ENCODE results near the gene GLIS1.

The GLIS1 gene

GRCh38 chr1:53585129-53585528 lies 153.8 kb downstream of the GLIS1 start:
- ChIA-PET CTCF (no interaction called here), POLR2A (no interaction called here)
- TF ChIP-seq FOXM1 (IDR thresholded peaks at IDR 0.05; ENCODE audit: borderline replicate concordance) (no peak), ZNF384 (IDR thresholded peaks at IDR 0.05) (no peak), PKNOX1 (IDR thresholded peaks at IDR 0.05) (no peak), CTBP1 (IDR thresholded peaks at IDR 0.05; ENCODE audit: borderline replicate concordance) (no peak), FOXA1 (IDR thresholded peaks at IDR 0.05) (no peak), ARNT (IDR thresholded peaks at IDR 0.05) (no peak), TARDBP (IDR thresholded peaks at IDR 0.05) (no peak), SUZ12 (IDR thresholded peaks at IDR 0.05) (no peak), FOXK2 (IDR thresholded peaks at IDR 0.05) (no peak), LEF1 (IDR thresholded peaks at IDR 0.05; ENCODE audit: borderline replicate concordance) (no peak), L3MBTL2 (conservative IDR thresholded peaks at IDR 0.05) (no peak), ELF4 (IDR thresholded peaks at IDR 0.05) (no peak), HDGF (IDR thresholded peaks at IDR 0.05; ENCODE audit: borderline replicate concordance) (no peak)
- no peak for DNase-seq (ENCODE audit: extremely low spot score)

GRCh38 chr1:53584777-53585107 lies 154.2 kb downstream of the GLIS1 start:
- ChIA-PET CTCF (no interaction called here), POLR2A (no interaction called here)
- TF ChIP-seq L3MBTL2 (conservative IDR thresholded peaks at IDR 0.05) (no peak), ZNF384 (IDR thresholded peaks at IDR 0.05) (no peak), NFRKB (IDR thresholded peaks at IDR 0.05) (no peak), FOXA1 (IDR thresholded peaks at IDR 0.05) (no peak), TARDBP (IDR thresholded peaks at IDR 0.05) (no peak), FOXK2 (IDR thresholded peaks at IDR 0.05) (no peak), LEF1 (IDR thresholded peaks at IDR 0.05; ENCODE audit: borderline replicate concordance) (no peak), BHLHE40 (IDR thresholded peaks at IDR 0.05; ENCODE audit: borderline replicate concordance) (no peak), PKNOX1 (IDR thresholded peaks at IDR 0.05) (no peak), ARNT (IDR thresholded peaks at IDR 0.05) (no peak), ELF4 (IDR thresholded peaks at IDR 0.05) (no peak), FOXM1 (IDR thresholded peaks at IDR 0.05; ENCODE audit: borderline replicate concordance) (no peak), HDGF (IDR thresholded peaks at IDR 0.05; ENCODE audit: borderline replicate concordance) (no peak), CTBP1 (IDR thresholded peaks at IDR 0.05; ENCODE audit: borderline replicate concordance) (no peak), SUZ12 (IDR thresholded peaks at IDR 0.05) (no peak), SP1 (IDR thresholded peaks at IDR 0.05) (no peak)
- DNase-seq (ENCODE audit: extremely low spot score): no peak

GRCh38 chr1:53583868-53584776 lies 154.8 kb downstream of the GLIS1 start:
- ChIA-PET POLR2A (no interaction called here), CTCF (no interaction called here)
- no peak for TF ChIP-seq TARDBP (IDR thresholded peaks at IDR 0.05)
- no peak for TF ChIP-seq HDGF (IDR thresholded peaks at IDR 0.05; ENCODE audit: borderline replicate concordance)
- TF ChIP-seq L3MBTL2 (conservative IDR thresholded peaks at IDR 0.05): no peak
- no peak for TF ChIP-seq FOXA1 (IDR thresholded peaks at IDR 0.05)
- TF ChIP-seq PKNOX1 (IDR thresholded peaks at IDR 0.05): no peak
- TF ChIP-seq SUZ12 (IDR thresholded peaks at IDR 0.05): no peak
- TF ChIP-seq NFRKB (IDR thresholded peaks at IDR 0.05): no peak
- TF ChIP-seq SP1 (IDR thresholded peaks at IDR 0.05): no peak
- TF ChIP-seq BHLHE40 (IDR thresholded peaks at IDR 0.05; ENCODE audit: borderline replicate concordance): no peak
- no peak for TF ChIP-seq LEF1 (IDR thresholded peaks at IDR 0.05; ENCODE audit: borderline replicate concordance)
- no peak for TF ChIP-seq ELF4 (IDR thresholded peaks at IDR 0.05)
- no peak for TF ChIP-seq FOXM1 (IDR thresholded peaks at IDR 0.05; ENCODE audit: borderline replicate concordance)
- no peak for DNase-seq (ENCODE audit: extremely low spot score)

- no peak for DNase-seq (ENCODE audit: extremely low spot score)
- CTCF ChIA-PET: no interaction called here
- POLR2A ChIA-PET: no interaction called here
- TF ChIP-seq NFRKB (IDR thresholded peaks at IDR 0.05) (no peak), PKNOX1 (IDR thresholded peaks at IDR 0.05) (no peak), ARNT (IDR thresholded peaks at IDR 0.05) (no peak), ELF4 (IDR thresholded peaks at IDR 0.05) (no peak), HDGF (IDR thresholded peaks at IDR 0.05; ENCODE audit: borderline replicate concordance) (no peak), FOXA1 (IDR thresholded peaks at IDR 0.05) (no peak), SP1 (IDR thresholded peaks at IDR 0.05) (no peak), FOXM1 (IDR thresholded peaks at IDR 0.05; ENCODE audit: borderline replicate concordance) (no peak), BHLHE40 (IDR thresholded peaks at IDR 0.05; ENCODE audit: borderline replicate concordance) (no peak), CTBP1 (IDR thresholded peaks at IDR 0.05; ENCODE audit: borderline replicate concordance) (no peak), LEF1 (IDR thresholded peaks at IDR 0.05; ENCODE audit: borderline replicate concordance) (no peak), FOXK2 (IDR thresholded peaks at IDR 0.05) (no peak), ZNF384 (IDR thresholded peaks at IDR 0.05) (no peak), TARDBP (IDR thresholded peaks at IDR 0.05) (no peak), SUZ12 (IDR thresholded peaks at IDR 0.05) (no peak), L3MBTL2 (conservative IDR thresholded peaks at IDR 0.05) (no peak)
Measured at GRCh38 chr1:53583021-53583867, 155.7 kb downstream of the GLIS1 start.
